ENCODE data around the gene TJP3.
A peak's percentile ranks its signal among the peaks of the same experiment; 100 is the strongest.

The TJP3 gene

GRCh38 chr19:3707868-3708206 is 347 bp upstream of the TJP3 start:
- TF ChIP-seq CTCF (conservative IDR thresholded peaks at IDR 0.05; ENCODE audit: low read depth, low read length) = no peak

GRCh38 chr19:3710265-3710812 is 2.2 kb downstream of the TJP3 start:
- no peak for TF ChIP-seq CTCF (conservative IDR thresholded peaks at IDR 0.05; ENCODE audit: low read depth, low read length)
- peak; percentile 71 for DNase-seq (ENCODE audit: low read depth)
- no peak overlapping the region for H3K4me3 ChIP-seq (ENCODE audit: low read depth, low read length)

More at GRCh38 chr19:3707868-3708206, 347 bp upstream of the TJP3 start:
- no peak overlapping the region for H3K4me3 ChIP-seq (ENCODE audit: low read depth, low read length)
- no peak for DNase-seq (ENCODE audit: low read depth)

- DNase-seq (ENCODE audit: low read depth) = no peak
- H3K4me3 ChIP-seq (ENCODE audit: low read depth, low read length) = no peak overlapping the region
- no peak for TF ChIP-seq CTCF (conservative IDR thresholded peaks at IDR 0.05; ENCODE audit: low read depth, low read length)
These were observed 4.8 kb downstream of the TJP3 start for GRCh38 chr19:3712663-3713611.

GRCh38 chr19:3716147-3716668 is 8.0 kb downstream of the TJP3 start:
- no peak for TF ChIP-seq CTCF (conservative IDR thresholded peaks at IDR 0.05; ENCODE audit: low read depth, low read length)
- DNase-seq (ENCODE audit: low read depth) = no peak
- H3K4me3 ChIP-seq (ENCODE audit: low read depth, low read length) = no peak overlapping the region

GRCh38 chr19:3719868-3720267 is 11.7 kb downstream of the TJP3 start:
- no peak overlapping the region for H3K4me3 ChIP-seq (ENCODE audit: low read depth, low read length)
- TF ChIP-seq CTCF (conservative IDR thresholded peaks at IDR 0.05; ENCODE audit: low read depth, low read length) = no peak
- DNase-seq (ENCODE audit: low read depth) = no peak

GRCh38 chr19:3720349-3720917 is 12.2 kb downstream of the TJP3 start:
- no peak for TF ChIP-seq CTCF (conservative IDR thresholded peaks at IDR 0.05; ENCODE audit: low read depth, low read length)
- DNase-seq (ENCODE audit: low read depth) = no peak
- H3K4me3 ChIP-seq (ENCODE audit: low read depth, low read length) = no peak overlapping the region

Data from choroid plexus epithelial cell (primary cell).